Neural crest cell (in vitro differentiated cells): ENCODE measurements around the gene DEAF1. TPM values are rescaled to one million over a fixed set of nuclear protein-coding genes. Genes with fewer than 3 reads are reported as not detected.
A peak's percentile ranks its signal among the peaks of the same experiment; 100 is the strongest.

Experiments
- DNase-seq: peaks from one replicate; pipeline ENCODE4 v3.0.0; 2021; ENCODE audit warnings: low read depth, mixed read lengths, low spot score
- H3K27ac Mint-ChIP-seq: one replicate; pipeline ENCODE4 v1.8.0; 2021; ENCODE audit warnings: mild to moderate bottlenecking, mixed read lengths; ENCODE audit not compliant: unreplicated experiment
- H3K27me3 Mint-ChIP-seq: 2 replicates; pipeline ENCODE4 v1.8.0; 2021; ENCODE audit warnings: low read depth, mild to moderate bottlenecking, mixed read lengths
- H3K36me3 Mint-ChIP-seq: 2 replicates; pipeline ENCODE4 v1.8.0; 2021; ENCODE audit warnings: low read depth, mild to moderate bottlenecking, mixed read lengths
- H3K4me1 Mint-ChIP-seq: 2 replicates; pipeline ENCODE4 v1.8.0; 2021; ENCODE audit warnings: mixed read lengths
- H3K4me3 Mint-ChIP-seq: one replicate; pipeline ENCODE4 v1.8.0; 2021; ENCODE audit warnings: mild to moderate bottlenecking, mixed read lengths
- H3K9me3 Mint-ChIP-seq: 2 replicates; pipeline ENCODE4 v1.8.0; 2021; ENCODE audit warnings: mixed read lengths
- total RNA-seq: library from RNA; stranded (reverse); gene quantifications from 2 replicates; pipeline ENCODE4 v1.2.1, GENCODE V29; 2021
- TF ChIP-seq, protein P1 (sequence below): fragments of 200-600 bp; sonication (generic); conservative IDR thresholded peaks from 2 replicates; pipeline ENCODE4 v1.5.0; 2021; ENCODE audit warnings: antibody characterized with exemption, mild to moderate bottlenecking

The DEAF1 gene
- total RNA-seq, 1 donor from 2014 or later: 60.9 TPM

DNA sequence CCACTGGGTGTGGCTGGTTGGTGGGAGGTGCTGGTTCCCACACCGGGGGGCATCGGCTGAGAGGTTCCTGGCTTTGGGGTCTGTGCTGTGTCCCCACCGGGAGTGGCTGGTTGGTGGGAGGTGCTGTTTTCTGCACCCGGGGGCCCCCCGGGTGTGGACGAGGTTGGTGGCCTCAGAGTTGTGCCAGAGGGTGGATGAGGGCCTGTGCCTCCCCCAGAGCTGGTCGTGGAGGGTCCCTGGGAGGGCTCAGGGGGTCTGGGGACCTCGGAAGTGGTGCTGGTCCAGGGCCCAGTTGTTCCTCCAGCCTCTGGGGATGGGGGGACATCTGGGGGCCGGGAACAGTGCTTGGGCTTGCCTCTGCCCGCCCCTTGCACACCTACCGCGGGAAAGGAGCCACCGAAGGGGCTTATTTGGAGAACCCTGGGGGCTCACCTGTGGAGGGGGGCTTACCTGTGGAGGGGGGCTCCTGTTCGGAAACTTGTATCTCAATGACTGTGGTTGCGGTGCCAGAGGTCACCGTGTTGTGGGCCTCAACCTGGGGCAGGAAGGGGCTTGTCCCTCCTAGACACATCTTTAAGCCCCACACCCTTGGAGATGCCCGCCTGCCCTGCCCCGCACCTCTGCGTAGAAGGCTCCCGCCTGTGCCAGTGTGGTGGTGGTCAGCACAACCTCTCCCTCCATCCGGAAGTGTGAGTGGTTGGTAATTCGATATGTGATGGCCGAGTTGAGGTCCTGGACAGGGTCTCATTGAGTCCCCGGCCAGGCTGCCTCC is 76.0 kb downstream of the DEAF1 start:
- no peak overlapping the region for H3K4me3 Mint-ChIP-seq
- H3K27me3 Mint-ChIP-seq: peaks cover 8% of the 10 kb centered on the region
- H3K36me3 Mint-ChIP-seq: no peaks in the 10 kb centered on the region
- H3K4me1 Mint-ChIP-seq: peaks cover 11% of the 10 kb centered on the region
- DNase-seq: no peak
- H3K9me3 Mint-ChIP-seq: no peaks in the 10 kb centered on the region
- no peak overlapping the region for H3K27ac Mint-ChIP-seq
- TF ChIP-seq, protein P1, sequence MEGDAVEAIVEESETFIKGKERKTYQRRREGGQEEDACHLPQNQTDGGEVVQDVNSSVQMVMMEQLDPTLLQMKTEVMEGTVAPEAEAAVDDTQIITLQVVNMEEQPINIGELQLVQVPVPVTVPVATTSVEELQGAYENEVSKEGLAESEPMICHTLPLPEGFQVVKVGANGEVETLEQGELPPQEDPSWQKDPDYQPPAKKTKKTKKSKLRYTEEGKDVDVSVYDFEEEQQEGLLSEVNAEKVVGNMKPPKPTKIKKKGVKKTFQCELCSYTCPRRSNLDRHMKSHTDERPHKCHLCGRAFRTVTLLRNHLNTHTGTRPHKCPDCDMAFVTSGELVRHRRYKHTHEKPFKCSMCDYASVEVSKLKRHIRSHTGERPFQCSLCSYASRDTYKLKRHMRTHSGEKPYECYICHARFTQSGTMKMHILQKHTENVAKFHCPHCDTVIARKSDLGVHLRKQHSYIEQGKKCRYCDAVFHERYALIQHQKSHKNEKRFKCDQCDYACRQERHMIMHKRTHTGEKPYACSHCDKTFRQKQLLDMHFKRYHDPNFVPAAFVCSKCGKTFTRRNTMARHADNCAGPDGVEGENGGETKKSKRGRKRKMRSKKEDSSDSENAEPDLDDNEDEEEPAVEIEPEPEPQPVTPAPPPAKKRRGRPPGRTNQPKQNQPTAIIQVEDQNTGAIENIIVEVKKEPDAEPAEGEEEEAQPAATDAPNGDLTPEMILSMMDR: no peak

DNA sequence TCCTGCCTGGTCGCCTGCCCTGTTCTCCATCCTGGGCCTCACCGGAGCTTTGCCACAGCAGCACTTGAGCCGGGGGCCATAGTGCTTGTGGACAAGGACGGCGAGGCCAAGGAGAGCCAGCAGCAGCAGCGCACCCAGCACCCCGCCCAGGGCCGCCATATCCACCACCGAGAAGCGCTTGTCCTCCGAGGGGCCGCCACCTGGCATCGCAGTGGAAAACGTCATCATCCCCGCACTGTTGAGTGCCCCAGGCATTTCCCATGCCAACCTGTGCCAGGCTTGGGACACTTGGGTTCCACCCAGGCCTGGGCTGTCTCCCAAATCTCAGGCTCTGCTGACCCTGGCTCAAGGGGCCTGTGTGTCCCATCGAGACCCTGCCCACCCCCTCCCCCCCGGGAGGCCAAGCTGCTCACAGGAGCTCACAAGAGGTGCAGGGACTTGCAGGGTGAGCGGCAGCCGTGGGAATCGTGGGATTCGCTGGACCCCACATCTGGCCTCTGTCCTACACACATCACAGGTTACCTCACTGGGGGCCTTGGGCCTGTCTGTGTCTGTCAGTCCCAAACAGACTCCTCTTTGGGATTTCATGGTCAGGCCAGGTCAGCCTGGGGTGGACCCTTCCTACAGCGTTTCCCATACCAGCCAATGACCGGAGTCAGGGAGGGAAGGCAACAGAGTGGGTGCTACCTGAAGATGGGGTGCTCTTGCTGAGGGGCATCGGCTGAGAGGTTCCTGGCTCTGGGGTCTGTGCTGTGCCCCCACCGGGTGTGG is 76.9 kb downstream of the DEAF1 start:
- H3K4me1 Mint-ChIP-seq: peaks cover 11% of the 10 kb centered on the region
- no peaks in the 10 kb centered on the region for H3K36me3 Mint-ChIP-seq
- peak overlapping the region; percentile 49 for H3K4me3 Mint-ChIP-seq
- TF ChIP-seq, protein P1: no peak
- peaks cover 3% of the 10 kb centered on the region for H3K27me3 Mint-ChIP-seq
- H3K27ac Mint-ChIP-seq: no peak overlapping the region
- no peaks in the 10 kb centered on the region for H3K9me3 Mint-ChIP-seq
- no peak for DNase-seq

DNA sequence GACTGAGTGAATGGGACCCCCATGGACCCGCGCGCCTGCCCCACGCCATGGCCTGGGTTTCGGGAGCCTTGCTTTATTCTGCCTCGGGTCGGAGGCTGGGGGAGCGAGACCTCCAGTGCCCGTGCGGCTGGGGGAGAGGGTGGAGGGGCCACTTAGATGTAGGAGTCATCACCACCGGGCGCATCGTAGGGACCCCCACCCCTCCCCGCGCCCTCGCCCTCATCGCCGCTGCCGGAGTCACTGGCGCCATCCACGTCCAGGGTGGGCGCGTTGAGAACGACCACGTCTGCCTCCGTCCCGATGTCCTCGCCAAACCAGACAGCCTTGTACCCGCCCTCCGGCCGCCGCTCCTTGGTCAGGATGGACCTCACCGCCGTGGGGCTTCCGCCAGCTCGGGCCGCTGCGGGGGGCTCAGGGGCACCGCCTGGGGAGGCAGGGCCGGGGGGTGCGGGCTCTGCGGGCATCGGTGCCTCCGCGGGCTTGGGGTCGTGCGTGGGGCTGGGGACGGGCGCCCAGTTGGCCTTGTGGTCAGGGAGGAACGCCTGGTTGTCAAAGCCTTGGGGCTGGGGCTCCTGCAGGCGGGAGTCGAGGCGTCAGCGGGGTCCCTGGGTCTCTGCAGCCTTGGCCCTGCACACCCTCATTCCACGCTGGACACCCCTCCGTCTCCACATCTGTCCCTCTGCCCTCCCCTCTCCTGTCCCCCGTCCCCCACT is 77.7 kb downstream of the DEAF1 start:
- Mint-ChIP-seq H3K36me3 (no peaks in the 10 kb centered on the region), H3K4me1 (peaks cover 13% of the 10 kb centered on the region), H3K27ac (no peak overlapping the region), H3K9me3 (no peaks in the 10 kb centered on the region), H3K4me3 (no peak overlapping the region), H3K27me3 (peaks cover 3% of the 10 kb centered on the region)
- TF ChIP-seq, protein P1: no peak
- no peak for DNase-seq

DNA sequence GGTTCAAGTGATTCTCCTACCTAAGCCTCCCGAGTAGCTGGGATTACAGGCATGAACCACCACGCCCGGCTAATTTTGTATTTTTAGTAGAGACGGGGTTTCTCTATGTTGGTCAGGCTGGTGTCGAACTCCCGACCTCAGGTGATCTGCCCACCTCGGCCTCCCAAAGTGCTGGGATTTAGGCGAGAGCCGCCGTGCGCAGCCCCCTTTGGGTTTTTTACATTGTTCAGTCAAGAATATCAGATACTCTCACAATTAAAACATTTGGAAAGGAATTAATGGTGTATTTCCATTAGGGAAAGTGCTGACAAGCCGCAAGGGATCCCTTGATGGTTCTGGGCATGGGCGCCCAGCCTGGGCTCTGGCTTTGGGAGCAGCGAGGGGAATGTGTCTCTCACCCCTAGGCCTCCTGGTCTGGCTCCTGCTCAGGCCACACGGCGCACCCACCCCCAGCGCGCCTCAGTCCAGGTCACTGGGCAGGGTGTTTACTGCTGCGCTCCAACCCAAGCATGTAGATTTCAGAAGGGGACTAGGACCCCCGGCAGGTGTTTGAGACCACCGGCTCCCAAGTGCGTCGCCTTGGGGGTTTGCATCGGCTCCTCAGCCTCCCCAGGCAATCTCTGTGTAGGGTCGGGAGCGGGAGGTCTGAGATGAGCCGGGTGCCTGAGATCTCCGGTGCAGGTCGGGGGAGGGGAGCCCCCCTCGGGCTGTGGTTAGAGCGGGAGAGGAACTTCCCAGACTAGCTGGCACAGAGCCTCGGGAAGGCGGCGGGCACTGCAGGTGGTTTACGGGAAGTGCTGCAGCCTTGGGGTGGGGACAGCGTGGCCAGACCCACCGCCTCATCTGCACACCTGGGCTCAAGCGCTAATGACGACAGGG is 78.5 kb downstream of the DEAF1 start:
- TF ChIP-seq, protein P1: no peak
- Mint-ChIP-seq H3K4me1 (peaks cover 16% of the 10 kb centered on the region), H3K4me3 (peak overlapping the region; percentile 86), H3K27me3 (peaks cover 6% of the 10 kb centered on the region), H3K9me3 (no peaks in the 10 kb centered on the region), H3K27ac (no peak overlapping the region), H3K36me3 (peaks cover 3% of the 10 kb centered on the region)
- DNase-seq: no peak
